ENCODE results near the gene FAM124B. TPM values are rescaled to one million over a fixed set of nuclear protein-coding genes. Genes with fewer than 3 reads are reported as not detected.

The FAM124B gene
- total and polyA plus RNA-seq, 7 donors, result 1.1 to 2.5 (median 1.6) TPM

GRCh38 chr2:224381521-224382279 lies 20.2 kb downstream of the FAM124B start:
- intact Hi-C loops (cut with DNase I), result no loop called here
- TF ChIP-seq CTCF (IDR thresholded peaks at IDR 0.05), result no peak
- no peak for ATAC-seq
- Histone ChIP-seq H3K4me1 (peaks cover 10% of the 10 kb centered on the region), H3K27ac (no peak overlapping the region), H3K36me3 (ENCODE audit: insufficient read depth in 1 of 2, low read depth in 1 of 2) (no peaks in the 10 kb centered on the region), H3K9me3 (no peaks in the 10 kb centered on the region), H3K4me3 (no peak overlapping the region), H3K27me3 (ENCODE audit: insufficient read depth in 3 of 3, low read length in 2 of 3) (no peaks in the 10 kb centered on the region)
- no peak for DNase-seq
- 60 to 67% (median 67%) methylated on average over 6 of the region's 6 CpGs for WGBS, 3 donors

GRCh38 chr2:224379986-224380385 lies 21.9 kb downstream of the FAM124B start:
- Histone ChIP-seq H3K27me3 (ENCODE audit: insufficient read depth in 3 of 3, low read length in 2 of 3) (no peaks in the 10 kb centered on the region), H3K4me1 (peaks cover 10% of the 10 kb centered on the region), H3K27ac (no peak overlapping the region), H3K4me3 (no peak overlapping the region), H3K9me3 (no peaks in the 10 kb centered on the region), H3K36me3 (ENCODE audit: insufficient read depth in 1 of 2, low read depth in 1 of 2) (no peaks in the 10 kb centered on the region)
- intact Hi-C loops (cut with DNase I), result no loop called here
- ATAC-seq, result no peak
- WGBS, 3 donors, result 22 to 58% (median 38%) methylated on average over 1 of the region's 1 CpG
- no peak for DNase-seq
- no peak for TF ChIP-seq CTCF (IDR thresholded peaks at IDR 0.05)

- intact Hi-C loops (cut with DNase I), result no loop called here
- H3K4me1 ChIP-seq, result peaks cover 10% of the 10 kb centered on the region
- WGBS, 3 donors, result 55 to 70% (median 57%) methylated on average over 4 of the region's 4 CpGs
- no peak overlapping the region for H3K4me3 ChIP-seq
- DNase-seq (no peak), ATAC-seq (no peak)
- no peaks in the 10 kb centered on the region for H3K27me3 ChIP-seq (ENCODE audit: insufficient read depth in 3 of 3, low read length in 2 of 3)
- H3K9me3 ChIP-seq, result no peaks in the 10 kb centered on the region
- no peak overlapping the region for H3K27ac ChIP-seq
- H3K36me3 ChIP-seq (ENCODE audit: insufficient read depth in 1 of 2, low read depth in 1 of 2), result no peaks in the 10 kb centered on the region
- no peak for TF ChIP-seq CTCF (IDR thresholded peaks at IDR 0.05)
These were observed 22.7 kb downstream of the FAM124B start for GRCh38 chr2:224379172-224379571.

GRCh38 chr2:224378701-224379097 lies 23.2 kb downstream of the FAM124B start:
- Histone ChIP-seq H3K9me3 (no peaks in the 10 kb centered on the region), H3K27ac (no peak overlapping the region), H3K36me3 (ENCODE audit: insufficient read depth in 1 of 2, low read depth in 1 of 2) (no peaks in the 10 kb centered on the region), H3K4me3 (no peak overlapping the region), H3K27me3 (ENCODE audit: insufficient read depth in 3 of 3, low read length in 2 of 3) (no peaks in the 10 kb centered on the region), H3K4me1 (peaks cover 10% of the 10 kb centered on the region)
- ATAC-seq (no peak), DNase-seq (no peak)
- no peak for TF ChIP-seq CTCF (IDR thresholded peaks at IDR 0.05)
- WGBS, 3 donors, result 82 to 86% (median 85%) methylated on average over 1 of the region's 1 CpG
- intact Hi-C loops (cut with DNase I), result no loop called here

All from psoas muscle (tissue), 8 donors.